A673 (cell line): ENCODE measurements around the gene PSMF1. TPM values are rescaled to one million over a fixed set of nuclear protein-coding genes. Genes with fewer than 3 reads are reported as not detected.

Experiments used
- Bru-seq: library from RNA; stranded (reverse); fragments of 400-500 nt; gene quantifications from one replicate; lab custom pipeline; 2021; lab: Mats Ljungman, UMichigan
- BruChase-seq, 2 experiments: library from RNA; stranded (reverse); fragments of 400-500 nt; gene quantifications; one replicate each; lab custom pipeline; 2021; lab: Mats Ljungman, UMichigan
- BruUV-seq: library from RNA; stranded (reverse); fragments of 400-500 nt; replicated peaks from 2 replicates; lab custom pipeline; 2021; lab: Mats Ljungman, UMichigan
- CTCF ChIA-PET: fragments of 300-600 bp; sonication (Branson Sonifier 250); formaldehyde crosslinking; loops from one replicate; lab custom pipeline; 2022; ENCODE audit warnings: antibody characterized with exemption; lab: Charles Lee
- POLR2A ChIA-PET: fragments of 300-600 bp; sonication (Branson Sonifier 250); formaldehyde crosslinking; loops from one replicate; lab custom pipeline; 2022; ENCODE audit warnings: antibody characterized with exemption; ENCODE audit not compliant: low non-redundant PET; lab: Charles Lee
- DNase-seq: peaks from one replicate; pipeline ENCODE4 v3.0.0-alpha.2; 2015; ENCODE audit warnings: low spot score
- H3K27ac ChIP-seq: fragments of 200-600 bp; sonication (generic); 2 replicates; pipeline ENCODE4 v1.5.1; 2016; ENCODE audit warnings: mixed run types, low read depth, mild to moderate bottlenecking, mixed read lengths, antibody characterized with exemption, low read length; ENCODE audit not compliant: poor library complexity, severe bottlenecking
- H3K27me3 ChIP-seq: fragments of 200-600 bp; sonication (generic); replicated peaks from 2 replicates; pipeline ENCODE4 v1.6.1; 2017; ENCODE audit warnings: mixed run types, low read depth, mild to moderate bottlenecking, mixed read lengths, antibody characterized with exemption, low read length; ENCODE audit not compliant: insufficient read depth, poor library complexity
- H3K36me3 ChIP-seq: fragments of 200-600 bp; sonication (generic); 2 replicates; pipeline ENCODE4 v1.6.1; 2016; ENCODE audit warnings: mixed run types, mild to moderate bottlenecking, mixed read lengths, antibody characterized with exemption, low read length; ENCODE audit not compliant: insufficient read depth, poor library complexity, severe bottlenecking
- H3K4me1 ChIP-seq: fragments of 200-600 bp; sonication (generic); 2 replicates; pipeline ENCODE4 v1.6.1; 2017; ENCODE audit warnings: mixed run types, mild to moderate bottlenecking, mixed read lengths, antibody characterized with exemption, low read length; ENCODE audit not compliant: insufficient read depth, poor library complexity, severe bottlenecking
- H3K4me3 ChIP-seq: fragments of 200-600 bp; sonication (generic); 2 replicates; pipeline ENCODE4 v1.5.1; 2016; ENCODE audit warnings: low read depth, mixed run types, mild to moderate bottlenecking, mixed read lengths, low read length; ENCODE audit not compliant: poor library complexity, severe bottlenecking
- H3K9me3 ChIP-seq: fragments of 200-600 bp; sonication (generic); 2 replicates; pipeline ENCODE4 v1.6.1; 2016; ENCODE audit warnings: mixed run types, low read depth, mild to moderate bottlenecking, mixed read lengths, antibody characterized with exemption, low read length; ENCODE audit not compliant: poor library complexity, severe bottlenecking
- EZH2 ChIP-seq: fragments of 200-600 bp; sonication (generic); IDR thresholded peaks from 2 replicates; pipeline ENCODE4 v1.6.1; 2017; ENCODE audit warnings: borderline replicate concordance, low read depth, mild to moderate bottlenecking, mixed read lengths, antibody characterized with exemption, low read length; ENCODE audit not compliant: poor library complexity, severe bottlenecking
- intact Hi-C: fragments of 100-400 bp; cut with micrococcal nuclease; formaldehyde crosslinking; loops from one replicate; pipeline ENCODE4 v1.10.0; 2022; ENCODE audit not compliant: unreplicated experiment
- long read RNA-seq: library from polyadenylated mRNA; stranded (forward); transcript quantifications from one replicate; pipeline ENCODE4 v2.0.0, GENCODE V29; 2022
- total RNA-seq: library from RNA; stranded (reverse); gene quantifications from 2 replicates; pipeline ENCODE4 v1.2.3, GENCODE V29; 2021
- TF ChIP-seq, protein P1 (sequence below): fragments of 300-800, 200-600 bp; sonication (generic); conservative IDR thresholded peaks from 2 replicates; pipeline ENCODE4 v1.5.1; 2017; ENCODE audit warnings: low read depth, mild to moderate bottlenecking, antibody characterized with exemption, low read length, moderate library complexity, mixed read lengths

Gene PSMF1, protein sequence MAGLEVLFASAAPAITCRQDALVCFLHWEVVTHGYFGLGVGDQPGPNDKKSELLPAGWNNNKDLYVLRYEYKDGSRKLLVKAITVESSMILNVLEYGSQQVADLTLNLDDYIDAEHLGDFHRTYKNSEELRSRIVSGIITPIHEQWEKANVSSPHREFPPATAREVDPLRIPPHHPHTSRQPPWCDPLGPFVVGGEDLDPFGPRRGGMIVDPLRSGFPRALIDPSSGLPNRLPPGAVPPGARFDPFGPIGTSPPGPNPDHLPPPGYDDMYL
- total RNA-seq, result 130 and 155 TPM in 2 replicates
- Bru-seq, nascent RNA, result percentile 83 among the genes with signal in this experiment
- percentile 80 among the genes with signal in this experiment for BruChase-seq, experiment 1, labeled RNA remaining after a 2-hour chase
- percentile 80 among the genes with signal in this experiment for BruChase-seq, experiment 2, labeled RNA remaining after a 6-hour chase
- long read RNA-seq, full-length matches to known transcripts, result 145 of 167 reads
- long read RNA-seq, partial matches to known transcripts, result 11 of 167 reads
- long read RNA-seq, other reads (novel, unspliced or antisense), result 11 of 167 reads

GRCh38 chr20:1118336-1119127, at the start of gene PSMF1:
TSS of gene PSMF1 (plus strand) at chr20:1118602. CDS start at chr20:1118774, 172 bp downstream.
- intact Hi-C loops, result loop anchor here (10.0 kb wide), 1 partner anchor 346 kb away; the partner anchor contains the start of gene NSFL1C
- Histone ChIP-seq H3K4me3 (peak within 1 kb of the TSS; percentile 99), H3K27me3 (no peaks in the 10 kb centered on the region), H3K9me3 (no peaks in the 10 kb centered on the region), H3K27ac (peak within 1 kb of the TSS; percentile 61), H3K36me3 (peaks cover 4% of the 10 kb centered on the region), H3K4me1 (peaks cover 38% of the 10 kb centered on the region)
- TSS peak; percentile 44 for BruUV-seq
- ChIA-PET CTCF (no interaction called here), POLR2A (no interaction called here)
- TF ChIP-seq, protein P1, sequence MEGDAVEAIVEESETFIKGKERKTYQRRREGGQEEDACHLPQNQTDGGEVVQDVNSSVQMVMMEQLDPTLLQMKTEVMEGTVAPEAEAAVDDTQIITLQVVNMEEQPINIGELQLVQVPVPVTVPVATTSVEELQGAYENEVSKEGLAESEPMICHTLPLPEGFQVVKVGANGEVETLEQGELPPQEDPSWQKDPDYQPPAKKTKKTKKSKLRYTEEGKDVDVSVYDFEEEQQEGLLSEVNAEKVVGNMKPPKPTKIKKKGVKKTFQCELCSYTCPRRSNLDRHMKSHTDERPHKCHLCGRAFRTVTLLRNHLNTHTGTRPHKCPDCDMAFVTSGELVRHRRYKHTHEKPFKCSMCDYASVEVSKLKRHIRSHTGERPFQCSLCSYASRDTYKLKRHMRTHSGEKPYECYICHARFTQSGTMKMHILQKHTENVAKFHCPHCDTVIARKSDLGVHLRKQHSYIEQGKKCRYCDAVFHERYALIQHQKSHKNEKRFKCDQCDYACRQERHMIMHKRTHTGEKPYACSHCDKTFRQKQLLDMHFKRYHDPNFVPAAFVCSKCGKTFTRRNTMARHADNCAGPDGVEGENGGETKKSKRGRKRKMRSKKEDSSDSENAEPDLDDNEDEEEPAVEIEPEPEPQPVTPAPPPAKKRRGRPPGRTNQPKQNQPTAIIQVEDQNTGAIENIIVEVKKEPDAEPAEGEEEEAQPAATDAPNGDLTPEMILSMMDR, result no peak
- no peak for TF ChIP-seq EZH2
- peak; percentile 96 for DNase-seq

- intact Hi-C loops, result no loop called here
Measured at GRCh38 chr20:1072258-1072657, 46.1 kb upstream of the PSMF1 start.

GRCh38 chr20:1075616-1076015, 42.8 kb upstream of the PSMF1 start:
- no peak for TF ChIP-seq EZH2
- TF ChIP-seq, protein P1, result no peak
- CTCF ChIA-PET, result no interaction called here
- intact Hi-C loops, result no loop called here

More at GRCh38 chr20:1072258-1072657, 46.1 kb upstream of the PSMF1 start:
- no peaks in the 10 kb centered on the region for H3K9me3 ChIP-seq
- no peak overlapping the region for H3K4me3 ChIP-seq
- CTCF ChIA-PET, result no interaction called here
- peaks cover 20% of the 10 kb centered on the region for H3K27me3 ChIP-seq
- no peaks in the 10 kb centered on the region for H3K4me1 ChIP-seq
- POLR2A ChIA-PET, result no interaction called here
- no peak overlapping the region for H3K27ac ChIP-seq
- TF ChIP-seq, protein P1, result no peak
- no peak for TF ChIP-seq EZH2
- no peak for DNase-seq
- BruUV-seq, result no TSS peak
- no peaks in the 10 kb centered on the region for H3K36me3 ChIP-seq

More at GRCh38 chr20:1075616-1076015, 42.8 kb upstream of the PSMF1 start:
- Histone ChIP-seq H3K27me3 (peaks cover 11% of the 10 kb centered on the region), H3K27ac (no peak overlapping the region), H3K4me1 (no peaks in the 10 kb centered on the region), H3K36me3 (no peaks in the 10 kb centered on the region), H3K4me3 (no peak overlapping the region), H3K9me3 (no peaks in the 10 kb centered on the region)
- POLR2A ChIA-PET, result no interaction called here
- DNase-seq, result no peak
- no TSS peak for BruUV-seq
